IMR-90 (cell line): ENCODE data around the gene LMO2. TPM values are rescaled to one million over a fixed set of nuclear protein-coding genes. Genes with fewer than 3 reads are reported as not detected.

ENCODE experiments used
- ATAC-seq: fragments of 200-7000 bp; cut with Tn5 transposase; 2 replicates; pipeline ENCODE4 v1.9.1; 2020; ENCODE audit warnings: low read depth, mild to moderate bottlenecking, moderate library complexity
- BruUV-seq: library from RNA; stranded (reverse); fragments of 400-500 nt; replicated peaks from 2 replicates; lab custom pipeline; 2021; lab: Mats Ljungman, UMichigan
- CTCF ChIA-PET: fragments of 300-600 bp; formaldehyde crosslinking; extraction: SDS; loops from one replicate; lab custom pipeline; 2021; ENCODE audit warnings: antibody characterized with exemption; lab: Yijun Ruan, JAX
- POLR2A ChIA-PET: fragments of 300-600 bp; sonication (Branson Sonifier 250); formaldehyde crosslinking; loops from one replicate; lab custom pipeline; 2022; ENCODE audit warnings: antibody characterized with exemption; ENCODE audit not compliant: unreplicated experiment; lab: Charles Lee
- DNase-seq: peaks from one replicate; pipeline ENCODE4 v3.0.0; 2013
- H2AFZ ChIP-seq: replicated peaks from 2 replicates; pipeline ENCODE3; 2013; ENCODE audit warnings: low read length, mild to moderate bottlenecking; ENCODE audit not compliant: poor library complexity
- H2AK5ac ChIP-seq: 2 replicates; pipeline ENCODE4 v1.6.1; 2013; ENCODE audit warnings: low read depth, low read length, inconsistent platforms
- H2AK9ac ChIP-seq: replicated peaks from 2 replicates; pipeline ENCODE3; 2013; ENCODE audit warnings: mild to moderate bottlenecking, low read depth, low read length, moderate library complexity; ENCODE audit not compliant: poor library complexity
- H2BK120ac ChIP-seq: 2 replicates; pipeline ENCODE4 v1.6.1; 2013; ENCODE audit warnings: low read depth, low read length, inconsistent platforms
- H2BK15ac ChIP-seq: 3 replicates; pipeline ENCODE4 v1.6.1; 2013; ENCODE audit warnings: low read depth, low read length, inconsistent platforms
- H2BK20ac ChIP-seq: 2 replicates; pipeline ENCODE4 v1.6.1; 2013; ENCODE audit warnings: low read depth, mild to moderate bottlenecking, inconsistent platforms, low read length, moderate library complexity
- H2BK5ac ChIP-seq: 2 replicates; pipeline ENCODE4 v1.6.1; 2013; ENCODE audit warnings: mild to moderate bottlenecking, low read depth, low read length, inconsistent platforms; ENCODE audit not compliant: poor library complexity, severe bottlenecking
- H3K14ac ChIP-seq: replicated peaks from 2 replicates; pipeline ENCODE4 v1.6.1; 2013; ENCODE audit warnings: low read depth, low read length, inconsistent platforms
- H3K18ac ChIP-seq: 2 replicates; pipeline ENCODE4 v1.6.1; 2013; ENCODE audit warnings: low read depth, low read length, control low read depth
- H3K23ac ChIP-seq: 2 replicates; pipeline ENCODE4 v1.6.1; 2013; ENCODE audit warnings: low read depth, low read length, inconsistent platforms
- H3K27ac ChIP-seq: 2 replicates; pipeline ENCODE4 v1.5.1; 2013; ENCODE audit warnings: mild to moderate bottlenecking, control low read depth, low read length; ENCODE audit not compliant: insufficient read depth
- H3K27me3 ChIP-seq: 2 replicates; pipeline ENCODE4 v1.6.1; 2013; ENCODE audit warnings: low read length; ENCODE audit not compliant: control insufficient read depth, insufficient read depth
- H3K36me3 ChIP-seq: 2 replicates; pipeline ENCODE4 v1.6.1; 2013; ENCODE audit warnings: low read length, mixed read lengths; ENCODE audit not compliant: control insufficient read depth, insufficient read depth
- H3K4ac ChIP-seq: 2 replicates; pipeline ENCODE4 v1.6.1; 2013; ENCODE audit warnings: low read depth, low read length, inconsistent platforms
- H3K4me1 ChIP-seq: 2 replicates; pipeline ENCODE4 v1.6.1; 2013; ENCODE audit warnings: low read length, mixed read lengths; ENCODE audit not compliant: control insufficient read depth, insufficient read depth
- H3K4me2 ChIP-seq: 2 replicates; pipeline ENCODE4 v1.6.1; 2013; ENCODE audit warnings: low read depth, mild to moderate bottlenecking, control low read depth, low read length, moderate library complexity
- H3K4me3 ChIP-seq: 2 replicates; pipeline ENCODE4 v1.5.1; 2013; ENCODE audit warnings: low read depth, mild to moderate bottlenecking, control low read depth, low read length, moderate library complexity; ENCODE audit not compliant: insufficient read depth
- H3K56ac ChIP-seq: 2 replicates; pipeline ENCODE4 v1.6.1; 2013; ENCODE audit warnings: low read length, inconsistent platforms; ENCODE audit not compliant: insufficient read depth; ENCODE audit errors: extremely low read depth
- H3K79me1 ChIP-seq, 2 experiments: 2 replicates each; pipeline ENCODE4 v1.6.1; 2013; ENCODE audit warnings: low read length in 2 of 2, inconsistent platforms in 1 of 2, low read depth in 1 of 2
- H3K9ac ChIP-seq: 2 replicates; pipeline ENCODE4 v1.6.1; 2013; ENCODE audit warnings: low read depth, low read length, control low read depth
- H3K9me1 ChIP-seq: 2 replicates; pipeline ENCODE4 v1.6.1; 2013; ENCODE audit warnings: low read length, inconsistent platforms; ENCODE audit not compliant: insufficient read depth
- H3K9me3 ChIP-seq: 2 replicates; pipeline ENCODE4 v1.6.1; 2013; ENCODE audit warnings: low read length; ENCODE audit not compliant: control insufficient read depth, insufficient read depth
- H4K20me1 ChIP-seq: 2 replicates; pipeline ENCODE4 v1.6.1; 2013; ENCODE audit warnings: low read length, inconsistent platforms; ENCODE audit not compliant: insufficient read depth
- H4K5ac ChIP-seq: 2 replicates; pipeline ENCODE4 v1.6.1; 2013; ENCODE audit warnings: mild to moderate bottlenecking, low read depth, low read length, control low read depth
- H4K8ac ChIP-seq, 2 experiments: 2 replicates each; pipeline ENCODE4 v1.6.1; 2013; ENCODE audit warnings: low read depth in 2 of 2, low read length in 2 of 2, control low read depth in 1 of 2, inconsistent platforms in 1 of 2
- H4K91ac ChIP-seq: 2 replicates; pipeline ENCODE4 v1.6.1; 2013; ENCODE audit warnings: low read depth, low read length, inconsistent platforms; ENCODE audit not compliant: insufficient read depth
- BHLHE40 ChIP-seq: fragments of 150-350 bp; IDR thresholded peaks from 2 replicates; pipeline ENCODE4 v1.6.1; 2016; ENCODE audit warnings: mild to moderate bottlenecking, low read depth, low read length
- CHD1 ChIP-seq: IDR thresholded peaks from 2 replicates; pipeline ENCODE4 v1.6.1; 2012; ENCODE audit warnings: low read depth, low read length, improper control_type of control experiment
- FOS ChIP-seq: fragments of 150-350 bp; IDR thresholded peaks from 2 replicates; pipeline ENCODE4 v1.6.1; 2016; ENCODE audit warnings: low read depth, low read length
- MAFK ChIP-seq: IDR thresholded peaks from 2 replicates; pipeline ENCODE4 v1.6.1; 2012; ENCODE audit warnings: low read depth, low read length, improper control_type of control experiment
- MXI1 ChIP-seq: IDR thresholded peaks from 2 replicates; pipeline ENCODE4 v1.6.1; 2012; ENCODE audit warnings: low read depth, mild to moderate bottlenecking, low read length, moderate library complexity, borderline replicate concordance
- RAD21 ChIP-seq: IDR thresholded peaks from 2 replicates; pipeline ENCODE4 v1.6.1; 2012; ENCODE audit warnings: low read length, improper control_type of control experiment
- RFX5 ChIP-seq: IDR thresholded peaks from 2 replicates; pipeline ENCODE4 v1.8.0; 2012; ENCODE audit warnings: low read depth, mild to moderate bottlenecking, low read length, moderate library complexity
- SMC3 ChIP-seq: fragments of 150-350 bp; IDR thresholded peaks from 2 replicates; pipeline ENCODE4 v1.6.1; 2016; ENCODE audit warnings: low read depth, mild to moderate bottlenecking, antibody characterized with exemption, low read length, moderate library complexity
- WGBS, 2 experiments: methylation state at CpG; one replicate each; pipeline versions ENCODE4 v1.1.5 to v1.1.7; 2013; ENCODE audit warnings: missing lambda C conversion rate in 2 of 2; ENCODE audit not compliant: insufficient read length in 1 of 2; ENCODE audit errors: extremely low coverage in 2 of 2; 5-methylcytosine and 5-hydroxymethylcytosine counted together
- dilution Hi-C: fragments of 300-500 bp; cut with HindIII; formaldehyde crosslinking; loops from one replicate; pipeline ENCODE4 v1.14.3; 2018; ENCODE audit warnings: low sequenced_read_pairs; ENCODE audit not compliant: unreplicated experiment
- in situ Hi-C: fragments of 300-500 bp; cut with MboI; formaldehyde crosslinking; loops from 3 replicates; pipeline ENCODE4 v1.14.3; 2019; ENCODE audit warnings: low sequenced_read_pairs, inconsistent platforms, mixed read lengths
- intact Hi-C: fragments of 100-400 bp; cut with micrococcal nuclease; formaldehyde crosslinking; loops from 2 replicates; pipeline ENCODE4 v1.10.0; 2022
- polyA plus RNA-seq, 3 experiments: library from polyadenylated mRNA; depleted of rRNA; stranded (reverse); fragments of >200 nt; gene quantifications; 2 replicates each; pipeline ENCODE4 v1.2.3, GENCODE V29; 2012; ENCODE audit warnings: low replicate concordance in 1 of 3
- total RNA-seq: library from RNA; depleted of rRNA; stranded (reverse); fragments of >200 nt; gene quantifications from 2 replicates; pipeline ENCODE4 v1.2.3, GENCODE V29; 2012
- TF ChIP-seq, protein P1 (sequence below): conservative IDR thresholded peaks from 2 replicates; pipeline ENCODE4 v1.5.1; 2012; ENCODE audit warnings: mild to moderate bottlenecking, low read depth, low read length, improper control_type of control experiment
- TF ChIP-seq, protein P2 (sequence below): fragments of 150-350 bp; IDR thresholded peaks from 2 replicates; pipeline ENCODE4 v1.6.1; 2017; ENCODE audit warnings: mild to moderate bottlenecking, antibody characterized with exemption, low read length, low read depth

Gene LMO2
- total and polyA plus RNA-seq, 2 of the 4 experiments (the other 2 are of a cell fraction): not detected

DNA sequence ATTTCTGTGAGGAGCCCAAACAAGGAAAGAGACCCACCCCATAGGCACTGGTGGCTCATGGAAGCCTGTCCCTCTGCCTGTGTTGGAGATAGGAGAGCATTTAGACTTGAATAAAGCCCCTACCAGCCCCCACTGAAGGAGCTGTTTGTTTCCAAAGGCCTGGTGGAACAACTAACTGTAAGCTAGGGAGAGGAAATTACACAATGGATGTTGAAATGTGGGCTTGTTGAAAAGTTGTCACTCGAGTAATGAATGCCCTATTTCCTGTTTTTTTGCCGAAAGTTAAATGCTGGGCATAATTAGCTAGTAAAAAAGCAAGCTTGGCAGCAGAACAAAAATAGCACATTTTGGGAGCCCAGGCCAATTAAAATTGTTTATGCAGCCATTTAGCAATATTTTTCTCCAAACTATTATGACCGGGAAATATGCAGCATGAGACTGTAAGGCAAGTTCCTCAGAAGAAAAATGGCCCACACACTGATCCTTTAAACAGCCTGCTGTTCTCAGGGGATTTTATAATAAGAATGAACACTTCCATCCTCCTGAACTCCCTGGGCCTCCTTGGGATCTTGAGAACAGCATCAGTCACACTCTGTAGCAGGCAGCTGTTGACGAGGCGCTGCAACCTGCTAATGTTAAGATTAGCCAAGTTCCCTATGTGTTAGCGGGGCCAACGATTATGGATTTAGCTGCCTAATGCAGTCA is 38.6 kb upstream of the LMO2 start:
- no peaks in the 10 kb centered on the region for H4K20me1 ChIP-seq
- no peak overlapping the region for H2BK5ac ChIP-seq
- no peaks in the 10 kb centered on the region for H3K79me1 ChIP-seq
- no TSS peak for BruUV-seq
- no peak overlapping the region for H4K91ac ChIP-seq
- no peak overlapping the region for H2BK15ac ChIP-seq
- CTCF ChIA-PET: no interaction called here
- H3K27me3 ChIP-seq: peaks cover 18% of the 10 kb centered on the region
- no peak overlapping the region for H3K23ac ChIP-seq
- H3K4me2 ChIP-seq: peak overlapping the region; percentile 24; the same call in 1 of the 2 replicates
- peaks cover 3% of the 10 kb centered on the region for H3K9me3 ChIP-seq
- peak overlapping the region; percentile 73; the same call in 1 of the 2 replicates for H3K18ac ChIP-seq
- no peak overlapping the region for H2BK120ac ChIP-seq
- no peak overlapping the region for H3K14ac ChIP-seq
- H3K4me3 ChIP-seq: no peak overlapping the region
- H3K9ac ChIP-seq: no peak overlapping the region; the same call in 1 of the 2 replicates
- H3K4me1 ChIP-seq: peaks cover 3% of the 10 kb centered on the region; the same call in 1 of the 2 replicates
- dilution Hi-C loops (no loop called here), intact Hi-C loops (no loop called here), in situ Hi-C loops (no loop called here)
- no peak overlapping the region for H3K56ac ChIP-seq
- ATAC-seq (no peak; the same call in 1 of the 2 replicates), DNase-seq (no peak)
- WGBS, 2 experiments: 40% methylated on average over 2 of the region's 7 CpGs; no CpG with 5 or more reads in 1 of the 2 experiments
- no peak overlapping the region for H4K8ac ChIP-seq
- H2AK5ac ChIP-seq: no peak overlapping the region
- no peaks in the 10 kb centered on the region for H3K36me3 ChIP-seq
- H3K9me1 ChIP-seq: no peaks in the 10 kb centered on the region
- H3K4ac ChIP-seq: no peak overlapping the region
- peak overlapping the region; percentile 78; the same call in 1 of the 2 replicates for H4K5ac ChIP-seq
- TF ChIP-seq RAD21 (no peak), BHLHE40 (no peak), CHD1 (no peak), SMC3 (no peak), RFX5 (no peak), MXI1 (no peak), FOS (no peak), MAFK (no peak)
- TF ChIP-seq, protein P1, sequence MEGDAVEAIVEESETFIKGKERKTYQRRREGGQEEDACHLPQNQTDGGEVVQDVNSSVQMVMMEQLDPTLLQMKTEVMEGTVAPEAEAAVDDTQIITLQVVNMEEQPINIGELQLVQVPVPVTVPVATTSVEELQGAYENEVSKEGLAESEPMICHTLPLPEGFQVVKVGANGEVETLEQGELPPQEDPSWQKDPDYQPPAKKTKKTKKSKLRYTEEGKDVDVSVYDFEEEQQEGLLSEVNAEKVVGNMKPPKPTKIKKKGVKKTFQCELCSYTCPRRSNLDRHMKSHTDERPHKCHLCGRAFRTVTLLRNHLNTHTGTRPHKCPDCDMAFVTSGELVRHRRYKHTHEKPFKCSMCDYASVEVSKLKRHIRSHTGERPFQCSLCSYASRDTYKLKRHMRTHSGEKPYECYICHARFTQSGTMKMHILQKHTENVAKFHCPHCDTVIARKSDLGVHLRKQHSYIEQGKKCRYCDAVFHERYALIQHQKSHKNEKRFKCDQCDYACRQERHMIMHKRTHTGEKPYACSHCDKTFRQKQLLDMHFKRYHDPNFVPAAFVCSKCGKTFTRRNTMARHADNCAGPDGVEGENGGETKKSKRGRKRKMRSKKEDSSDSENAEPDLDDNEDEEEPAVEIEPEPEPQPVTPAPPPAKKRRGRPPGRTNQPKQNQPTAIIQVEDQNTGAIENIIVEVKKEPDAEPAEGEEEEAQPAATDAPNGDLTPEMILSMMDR: no peak
- TF ChIP-seq, protein P2, sequence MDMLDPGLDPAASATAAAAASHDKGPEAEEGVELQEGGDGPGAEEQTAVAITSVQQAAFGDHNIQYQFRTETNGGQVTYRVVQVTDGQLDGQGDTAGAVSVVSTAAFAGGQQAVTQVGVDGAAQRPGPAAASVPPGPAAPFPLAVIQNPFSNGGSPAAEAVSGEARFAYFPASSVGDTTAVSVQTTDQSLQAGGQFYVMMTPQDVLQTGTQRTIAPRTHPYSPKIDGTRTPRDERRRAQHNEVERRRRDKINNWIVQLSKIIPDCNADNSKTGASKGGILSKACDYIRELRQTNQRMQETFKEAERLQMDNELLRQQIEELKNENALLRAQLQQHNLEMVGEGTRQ: no peak
- no peak overlapping the region for H2AFZ ChIP-seq
- no peak overlapping the region for H2BK20ac ChIP-seq
- no peak overlapping the region for H2AK9ac ChIP-seq
- peak overlapping the region; percentile 17; the same call in 1 of the 2 replicates for H3K27ac ChIP-seq
- POLR2A ChIA-PET: no interaction called here
